8988T (cell line): ENCODE results near the gene CRYBA2.

Source experiments
- DNase-seq: peaks from one replicate; pipeline ENCODE4 v3.0.0; 2011

CRYBA2 gene

DNA sequence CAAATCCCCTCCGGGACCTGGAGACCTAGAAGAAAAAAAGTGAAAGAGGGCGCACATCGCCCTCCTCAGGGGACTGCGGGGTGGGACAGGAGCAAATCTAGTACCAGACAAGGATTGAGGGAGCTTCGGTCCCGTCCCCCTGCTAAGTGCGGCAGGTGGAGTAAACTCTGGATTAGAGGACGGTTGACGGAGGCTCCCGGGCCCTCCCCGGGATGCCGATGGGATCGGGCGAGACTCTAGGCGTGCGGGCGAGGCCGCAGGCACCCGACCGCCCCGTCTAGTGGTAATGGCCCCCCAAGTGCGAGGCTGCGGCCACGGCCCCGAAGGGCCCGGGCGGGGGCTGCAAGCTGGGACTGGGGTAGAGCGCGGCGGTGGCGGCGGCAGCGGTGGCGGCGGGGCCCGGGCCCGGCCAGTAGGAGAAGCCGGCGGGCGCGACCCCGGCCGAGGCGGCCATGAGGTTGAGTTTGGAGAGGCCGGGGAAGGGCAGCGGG, 11.8 kb downstream of the CRYBA2 start:
- peak; percentile 66 for DNase-seq

DNA sequence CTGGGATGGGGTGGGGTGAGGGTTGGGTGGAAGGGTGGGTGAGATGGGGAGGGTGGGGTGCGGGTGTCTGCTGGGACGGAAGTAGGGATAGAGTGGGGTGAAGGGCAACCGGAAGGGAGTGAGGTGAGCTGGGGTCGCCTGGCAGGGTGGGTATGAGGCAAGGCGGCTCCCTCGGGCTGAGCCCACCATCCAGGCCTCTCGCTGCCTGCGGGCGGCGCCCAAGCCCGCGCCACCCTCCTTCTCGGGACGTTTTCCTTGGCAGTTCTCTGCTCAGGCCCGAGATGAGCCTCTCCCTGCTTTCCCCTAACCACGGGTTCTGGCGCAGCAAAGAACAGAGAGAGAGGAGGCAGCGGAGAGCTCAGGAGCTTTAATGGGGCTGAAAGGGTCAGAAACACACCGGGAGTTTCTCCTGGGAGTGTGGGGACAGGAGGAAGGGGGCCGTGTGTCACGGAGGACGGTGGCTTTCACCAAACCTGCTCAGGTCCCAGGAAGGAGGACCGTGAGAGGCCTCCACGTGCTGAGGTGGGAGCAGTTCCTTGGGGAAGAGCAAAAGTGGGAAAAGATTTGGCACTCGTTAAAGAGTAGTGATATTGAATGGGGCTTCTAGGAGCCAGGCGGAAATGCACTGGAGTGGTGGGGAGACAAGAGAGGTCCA, 12.4 kb downstream of the CRYBA2 start:
- DNase-seq: peak; percentile 43

DNA sequence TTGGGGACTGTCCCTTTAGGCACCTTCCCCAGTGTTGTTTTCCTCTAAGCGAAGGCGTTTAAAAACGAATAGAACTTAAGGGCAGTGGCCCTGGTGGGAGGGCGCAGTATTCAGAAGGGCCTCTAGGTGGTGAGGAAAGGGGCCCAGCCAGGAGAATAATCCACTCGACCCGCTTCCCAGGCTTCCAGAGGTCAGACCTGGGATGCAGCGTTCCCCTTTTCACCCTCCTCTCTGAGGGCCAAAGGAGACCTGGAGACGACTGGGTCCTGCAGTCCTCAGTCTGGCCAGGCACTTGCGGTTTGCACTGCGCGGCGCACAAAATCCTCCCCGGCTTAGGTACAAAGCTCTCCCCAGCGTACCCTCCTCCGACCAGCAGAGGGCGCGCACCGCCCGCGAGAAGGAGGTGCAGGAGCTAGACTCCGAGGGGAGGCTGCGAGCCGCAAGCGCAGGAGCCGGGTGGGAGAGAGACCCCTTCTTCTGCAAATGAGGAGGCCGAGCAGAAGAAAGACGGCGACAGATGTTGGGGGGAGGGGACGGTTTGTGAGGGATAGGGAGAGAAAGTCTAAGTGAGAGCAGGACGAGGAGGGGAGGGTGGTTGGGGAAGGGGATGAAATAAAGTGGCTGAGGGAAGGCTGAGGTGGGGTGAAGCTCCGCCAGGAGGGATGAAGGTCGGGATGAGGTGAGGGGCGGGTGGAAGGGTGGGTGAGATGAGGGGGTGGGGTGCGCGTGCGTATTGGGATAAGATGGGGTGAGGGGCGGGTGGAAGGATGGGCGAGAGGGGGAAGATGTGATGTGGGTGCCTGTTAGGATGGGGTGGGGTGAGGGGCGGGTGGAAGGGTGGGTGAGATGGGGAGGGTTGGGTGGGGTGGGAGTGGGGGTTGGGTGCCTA, 13.1 kb downstream of the CRYBA2 start:
- peak; percentile 92 for DNase-seq

DNA sequence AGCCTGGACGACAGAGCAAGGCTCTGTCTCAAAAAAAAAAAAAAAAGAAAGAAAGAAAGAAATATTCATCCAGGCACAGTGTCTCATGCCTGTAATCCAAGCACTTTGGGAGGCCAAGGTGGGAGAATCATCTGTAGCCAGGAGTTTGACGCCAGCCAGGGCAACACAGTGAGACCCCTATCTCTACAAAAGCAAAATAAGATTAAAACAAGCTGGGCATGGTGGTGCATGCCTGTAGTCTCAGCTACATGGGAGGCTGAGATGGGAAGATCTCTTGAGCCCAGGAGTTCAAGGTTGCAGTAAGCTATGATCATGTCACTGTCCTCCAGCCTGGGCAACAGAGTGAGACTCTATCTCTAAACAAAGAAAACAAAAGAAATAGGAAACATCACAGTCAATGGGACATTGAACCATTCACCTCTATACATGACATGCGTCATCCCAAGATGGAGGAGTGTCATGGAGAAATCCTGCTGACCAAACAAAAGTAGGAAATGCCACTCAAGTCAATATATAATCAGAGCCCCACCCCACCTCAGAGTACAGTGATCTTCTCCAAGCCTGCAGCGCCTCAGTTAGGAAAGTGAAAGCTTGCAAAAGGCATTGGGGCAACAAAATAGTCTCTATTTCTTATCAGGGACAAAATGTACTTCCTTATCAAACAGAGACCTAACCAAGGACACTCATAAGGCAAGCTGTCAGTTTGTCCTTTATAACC, 18.0 kb downstream of the CRYBA2 start:
- DNase-seq: no peak

DNA sequence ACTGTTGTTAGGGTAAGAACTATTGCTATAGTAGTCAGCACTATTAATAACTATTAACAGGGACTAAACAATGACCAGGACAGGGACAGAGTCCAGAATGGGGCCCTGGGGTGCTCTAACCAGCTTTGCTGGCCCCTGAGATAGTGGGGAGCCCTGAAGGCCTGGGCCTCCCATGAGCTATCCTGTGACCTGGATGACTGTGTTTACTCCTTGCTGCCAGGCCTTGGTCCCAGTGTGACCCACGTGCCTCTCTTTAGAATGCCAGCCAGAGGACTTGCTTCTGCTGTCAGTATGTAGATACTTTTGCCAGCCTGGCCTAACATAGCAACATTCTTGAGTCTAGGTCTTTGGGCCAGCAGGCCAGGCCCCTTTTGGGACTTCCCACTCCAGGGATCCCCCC, 22.3 kb downstream of the CRYBA2 start:
- no peak for DNase-seq

DNA sequence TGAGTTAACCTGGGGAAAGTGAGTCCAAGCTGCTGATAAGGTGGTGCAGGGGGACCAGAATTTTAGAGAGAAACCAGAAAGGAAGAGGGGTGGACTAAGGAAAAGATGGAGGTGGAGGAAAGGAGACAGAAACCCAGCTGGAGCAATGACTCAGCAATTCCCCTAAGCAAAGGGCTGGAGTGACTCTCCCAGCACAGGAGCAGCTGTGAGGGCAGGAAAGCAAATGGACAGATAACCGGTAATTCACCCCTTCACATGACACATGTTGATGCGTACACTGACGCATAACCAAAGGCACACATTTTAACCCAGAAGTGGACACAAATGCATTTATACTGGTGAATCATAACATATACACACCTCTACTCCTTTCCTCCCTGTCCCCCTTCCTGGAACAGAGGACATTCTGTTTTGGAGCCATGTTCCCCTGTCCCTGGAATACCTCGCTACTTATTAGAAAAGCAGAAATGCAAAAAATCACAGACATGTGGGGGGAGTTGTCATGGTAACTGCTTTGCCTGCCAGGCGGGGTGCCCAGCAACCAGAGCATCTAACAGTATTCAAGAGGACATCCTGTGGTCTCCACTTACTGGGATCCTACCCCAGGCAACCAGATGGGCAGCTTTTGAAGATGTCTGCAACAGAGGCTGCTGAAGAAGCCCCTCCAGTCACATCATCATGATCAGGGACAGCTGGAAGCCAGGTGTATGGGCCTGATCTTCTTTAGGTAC, 29.0 kb downstream of the CRYBA2 start:
- DNase-seq: no peak

DNA sequence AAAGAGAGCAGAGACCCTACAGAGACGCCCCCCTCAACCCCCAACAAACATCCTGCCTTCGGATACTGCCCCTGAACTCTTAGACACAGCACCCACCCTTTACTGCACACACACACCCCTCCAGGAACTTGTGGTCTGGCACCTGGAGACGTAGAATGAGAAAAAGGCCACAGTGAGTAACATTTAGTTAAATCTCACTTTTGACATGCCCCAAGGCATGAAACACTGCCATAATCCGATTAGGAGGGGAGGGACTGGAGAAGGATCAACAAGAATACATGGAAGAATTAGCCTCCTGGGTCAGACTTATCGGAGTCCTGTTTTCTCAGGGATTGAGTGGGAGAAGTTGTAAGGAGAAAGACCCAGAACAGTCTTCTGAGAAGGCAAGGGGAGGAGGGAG, 29.6 kb downstream of the CRYBA2 start:
- no peak for DNase-seq

DNA sequence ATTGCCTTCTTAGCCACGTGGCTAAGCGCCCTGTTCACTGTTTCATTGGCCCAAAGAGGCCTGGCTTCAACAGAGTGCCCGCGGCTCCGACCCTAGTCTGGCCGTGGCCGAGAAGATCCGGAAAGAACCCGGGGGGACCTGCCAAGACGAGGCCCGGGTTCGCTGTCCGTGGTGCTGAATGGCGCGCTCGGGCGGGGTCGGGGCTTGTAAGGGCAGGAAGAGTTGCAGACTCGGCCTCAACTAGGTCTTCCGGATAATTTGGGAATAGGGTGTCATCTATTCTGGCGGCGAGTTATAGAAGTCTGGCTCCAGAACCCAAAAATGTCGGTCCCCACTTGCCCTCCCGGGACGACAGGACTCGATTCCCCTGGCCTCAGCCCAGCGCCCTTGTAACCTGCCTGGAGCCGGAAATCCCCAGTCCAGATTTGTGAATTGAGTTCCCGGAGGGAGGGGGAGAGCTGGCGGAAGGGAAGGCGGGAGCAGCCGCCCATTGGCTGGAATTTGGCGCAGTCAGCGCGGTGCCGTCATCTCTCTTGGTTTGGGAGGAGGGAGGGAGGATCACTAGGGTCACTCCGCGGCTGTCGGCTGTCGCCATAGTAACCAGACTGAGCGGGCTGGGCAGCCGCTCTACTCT, 30.2 kb downstream of the CRYBA2 start:
- peak; percentile 52 for DNase-seq

DNA sequence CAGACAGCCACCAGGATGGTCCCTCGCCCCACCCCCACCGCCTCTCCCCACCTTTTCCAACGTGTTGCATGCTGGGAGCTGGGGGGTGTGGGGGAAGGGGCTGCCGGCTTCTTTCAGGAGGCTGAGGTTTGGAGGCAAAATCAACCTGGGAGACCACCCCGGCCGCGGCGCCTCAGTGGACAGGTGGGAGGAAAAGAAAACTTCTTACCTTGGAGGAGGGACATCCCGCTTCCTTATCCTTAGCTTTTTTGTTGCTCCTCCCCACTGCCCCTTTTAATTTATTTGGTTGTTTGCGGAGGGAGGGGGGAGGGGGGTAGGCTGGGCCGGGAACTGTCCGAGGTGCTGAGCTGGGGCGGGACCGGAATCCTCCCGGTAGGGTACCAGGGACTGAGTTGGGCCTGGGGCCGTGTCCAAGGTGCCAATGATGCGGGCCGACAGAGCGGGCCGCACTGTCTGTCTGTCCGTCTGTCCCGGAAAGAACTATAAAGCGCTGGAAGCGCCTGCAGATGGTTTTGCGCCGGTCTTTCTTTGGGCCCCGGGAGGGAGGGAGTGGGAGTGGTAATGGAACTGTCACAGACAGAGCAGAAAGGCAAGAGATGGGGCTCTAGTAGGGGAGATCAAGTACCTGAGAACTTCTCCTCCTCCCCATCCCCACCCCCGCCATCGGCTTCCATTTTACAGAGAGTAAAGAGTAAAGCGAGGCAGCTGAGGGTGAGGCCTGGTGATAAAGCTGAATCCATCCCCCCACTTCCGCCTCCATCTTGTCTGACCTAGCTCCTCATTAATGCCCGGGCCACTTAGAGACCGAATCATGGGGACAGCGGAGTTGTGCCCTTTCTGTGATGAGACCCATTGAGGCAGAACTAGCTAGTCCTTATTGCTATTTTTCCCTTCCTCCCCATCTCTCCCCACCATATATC, 31.3 kb downstream of the CRYBA2 start:
- DNase-seq: peak; percentile 46

DNA sequence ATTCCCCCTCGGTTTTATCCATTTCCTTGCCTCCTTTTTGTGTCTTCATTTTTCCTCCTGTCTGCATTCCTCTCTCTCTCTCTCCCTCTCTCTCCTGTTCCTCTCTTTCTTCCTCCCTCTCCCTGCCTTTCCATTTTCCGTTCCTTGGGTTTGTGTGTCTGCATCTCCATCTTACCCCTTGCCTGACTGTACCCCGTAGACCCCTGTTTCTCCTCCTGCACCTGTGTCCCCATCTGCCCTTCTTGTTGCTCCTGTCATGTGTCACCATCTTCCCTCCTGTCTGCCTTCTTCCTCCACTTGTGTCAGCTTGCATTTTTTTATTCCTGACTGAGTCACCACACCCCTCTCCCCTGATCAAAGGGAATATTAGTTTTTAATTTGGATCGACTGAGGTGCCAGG, 32.0 kb downstream of the CRYBA2 start:
- no peak for DNase-seq

DNA sequence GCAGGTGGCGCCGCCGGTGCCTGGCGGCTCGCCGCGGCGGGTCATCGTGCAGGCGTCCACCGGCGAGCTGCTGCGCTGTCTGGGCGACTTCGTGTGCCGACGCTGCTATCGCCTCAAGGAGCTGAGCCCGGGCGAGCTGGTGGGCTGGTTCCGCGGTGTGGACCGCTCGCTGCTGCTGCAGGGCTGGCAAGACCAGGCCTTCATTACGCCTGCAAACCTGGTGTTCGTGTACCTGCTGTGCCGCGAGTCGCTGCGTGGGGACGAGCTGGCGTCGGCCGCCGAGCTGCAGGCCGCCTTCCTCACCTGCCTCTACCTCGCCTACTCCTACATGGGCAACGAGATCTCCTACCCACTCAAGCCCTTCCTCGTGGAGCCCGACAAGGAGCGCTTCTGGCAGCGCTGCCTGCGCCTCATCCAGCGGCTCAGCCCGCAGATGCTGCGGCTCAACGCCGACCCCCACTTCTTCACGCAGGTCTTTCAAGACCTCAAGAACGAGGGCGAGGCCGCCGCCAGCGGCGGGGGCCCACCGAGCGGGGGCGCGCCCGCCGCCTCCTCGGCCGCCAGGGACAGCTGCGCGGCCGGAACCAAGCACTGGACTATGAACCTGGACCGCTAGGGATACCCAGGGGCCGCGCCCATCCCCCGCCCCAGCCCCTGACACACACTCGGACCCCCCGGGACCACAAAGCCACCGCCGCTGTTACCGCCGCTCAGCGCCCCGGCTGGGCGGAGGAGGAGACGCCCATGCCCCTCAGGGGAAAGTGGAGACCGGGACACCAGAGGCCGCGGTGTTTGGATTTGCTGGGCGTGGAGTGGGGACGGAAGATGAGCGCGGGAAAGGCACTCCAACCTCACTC, 32.7 kb downstream of the CRYBA2 start:
- peak; percentile 56 for DNase-seq

DNA sequence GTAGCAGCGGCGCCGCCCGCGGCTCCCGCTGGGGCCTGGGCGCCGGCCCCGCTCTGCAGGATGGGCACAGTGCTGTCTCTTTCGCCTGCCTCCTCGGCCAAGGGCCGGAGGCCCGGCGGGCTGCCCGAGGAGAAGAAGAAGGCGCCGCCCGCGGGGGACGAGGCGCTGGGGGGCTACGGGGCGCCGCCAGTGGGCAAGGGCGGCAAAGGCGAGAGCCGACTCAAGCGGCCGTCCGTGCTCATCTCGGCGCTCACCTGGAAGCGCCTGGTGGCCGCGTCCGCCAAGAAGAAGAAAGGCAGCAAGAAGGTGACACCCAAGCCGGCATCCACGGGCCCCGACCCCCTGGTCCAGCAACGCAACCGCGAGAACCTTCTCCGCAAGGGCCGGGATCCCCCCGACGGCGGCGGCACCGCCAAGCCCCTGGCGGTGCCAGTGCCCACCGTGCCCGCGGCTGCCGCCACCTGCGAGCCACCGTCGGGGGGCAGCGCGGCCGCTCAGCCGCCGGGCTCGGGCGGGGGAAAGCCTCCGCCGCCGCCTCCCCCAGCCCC, 33.4 kb downstream of the CRYBA2 start:
- no peak for DNase-seq

DNA sequence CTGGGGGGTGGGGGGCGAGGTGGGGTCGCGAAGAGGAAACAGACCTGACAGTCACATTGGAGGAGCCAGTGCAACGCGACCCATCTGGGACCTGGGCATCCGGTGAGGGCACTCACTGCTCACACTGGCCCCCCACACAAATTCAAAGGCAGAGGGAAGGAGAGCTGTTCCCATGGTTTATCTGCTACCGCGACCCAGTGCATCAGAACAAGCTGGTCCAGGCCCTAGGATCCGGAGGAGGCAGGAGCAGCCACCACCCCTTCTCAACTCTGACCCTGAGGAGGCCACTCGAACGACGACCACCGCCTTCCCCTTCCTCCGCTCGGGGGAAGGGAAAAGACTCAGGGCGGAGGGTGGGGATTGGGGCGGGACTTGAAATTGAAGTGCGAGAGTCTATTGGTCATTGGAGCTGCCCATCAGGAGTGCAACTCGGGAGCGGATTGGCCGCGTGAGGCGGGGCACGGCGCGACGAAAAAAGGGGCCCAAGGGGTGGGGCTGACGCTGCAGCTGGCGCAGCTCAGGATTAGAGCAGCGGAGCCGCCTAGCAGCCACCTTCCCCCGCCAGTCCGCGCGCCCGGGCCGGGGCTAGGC, 34.0 kb downstream of the CRYBA2 start, which contains the start of gene CDK5R2:
Gene CDK5R2, plus strand, starts transcription at position 526 of the 591 bp plus-strand sequence. CDS start 155 bp downstream, outside the sequence.
- DNase-seq: peak; percentile 100

DNA sequence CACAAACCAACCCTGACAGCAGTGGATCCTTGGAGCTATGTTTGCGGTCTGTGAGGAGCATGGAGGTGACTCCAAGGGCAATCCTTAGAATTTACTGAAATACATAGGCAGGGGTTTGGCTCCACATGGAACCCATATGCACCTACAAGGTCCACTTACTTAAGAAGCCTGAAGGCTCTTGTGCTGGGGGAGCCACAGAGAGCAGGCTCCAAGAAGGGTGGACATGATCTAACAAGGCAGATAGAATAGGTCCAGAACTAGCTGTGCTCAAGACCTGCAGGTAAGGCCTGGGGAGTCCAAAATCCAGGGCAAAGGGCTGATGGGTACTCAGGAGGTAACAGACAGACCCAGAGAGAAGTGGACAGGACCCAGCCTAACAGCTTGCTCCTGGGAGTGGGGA, 34.9 kb downstream of the CRYBA2 start:
- DNase-seq: no peak

DNA sequence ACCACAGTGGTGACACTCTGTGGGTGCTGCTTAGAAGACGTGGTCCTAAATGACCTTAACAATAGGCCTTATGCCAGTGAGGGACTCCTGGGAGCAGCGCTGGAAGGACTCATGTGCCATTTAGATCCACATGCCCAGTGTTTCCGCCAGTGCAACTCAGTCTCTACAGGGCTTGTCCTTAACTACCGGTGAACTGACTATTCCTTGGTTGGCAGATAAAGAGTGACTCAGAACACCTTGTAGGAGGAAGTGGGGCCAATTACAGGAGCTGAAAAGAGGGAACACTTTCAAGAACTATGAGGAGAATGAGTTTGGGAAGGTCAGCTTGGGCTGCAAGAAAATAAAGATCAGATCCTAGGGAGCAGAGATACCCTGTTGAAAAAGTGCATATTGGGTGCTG, 35.6 kb downstream of the CRYBA2 start:
- DNase-seq: no peak

DNA sequence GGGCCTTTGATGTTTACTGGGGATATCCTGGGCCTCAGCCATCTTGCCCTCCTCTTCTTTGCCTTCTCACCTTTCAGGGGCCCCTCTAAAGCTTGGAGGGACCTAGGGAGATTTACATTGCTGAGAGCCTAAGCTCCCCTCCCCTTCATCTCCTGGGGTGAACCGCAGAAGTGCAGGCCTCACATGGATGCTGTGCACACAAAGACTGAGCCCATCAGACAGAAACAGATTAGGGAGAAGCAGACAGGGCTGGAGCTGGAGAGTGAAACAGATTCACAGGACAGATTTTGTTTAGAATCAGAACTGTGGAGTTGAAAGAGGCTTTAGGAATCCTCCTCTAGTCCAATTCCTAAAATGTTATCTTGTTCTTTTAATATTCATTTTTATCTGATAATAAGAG, 37.2 kb downstream of the CRYBA2 start:
- DNase-seq: no peak

DNA sequence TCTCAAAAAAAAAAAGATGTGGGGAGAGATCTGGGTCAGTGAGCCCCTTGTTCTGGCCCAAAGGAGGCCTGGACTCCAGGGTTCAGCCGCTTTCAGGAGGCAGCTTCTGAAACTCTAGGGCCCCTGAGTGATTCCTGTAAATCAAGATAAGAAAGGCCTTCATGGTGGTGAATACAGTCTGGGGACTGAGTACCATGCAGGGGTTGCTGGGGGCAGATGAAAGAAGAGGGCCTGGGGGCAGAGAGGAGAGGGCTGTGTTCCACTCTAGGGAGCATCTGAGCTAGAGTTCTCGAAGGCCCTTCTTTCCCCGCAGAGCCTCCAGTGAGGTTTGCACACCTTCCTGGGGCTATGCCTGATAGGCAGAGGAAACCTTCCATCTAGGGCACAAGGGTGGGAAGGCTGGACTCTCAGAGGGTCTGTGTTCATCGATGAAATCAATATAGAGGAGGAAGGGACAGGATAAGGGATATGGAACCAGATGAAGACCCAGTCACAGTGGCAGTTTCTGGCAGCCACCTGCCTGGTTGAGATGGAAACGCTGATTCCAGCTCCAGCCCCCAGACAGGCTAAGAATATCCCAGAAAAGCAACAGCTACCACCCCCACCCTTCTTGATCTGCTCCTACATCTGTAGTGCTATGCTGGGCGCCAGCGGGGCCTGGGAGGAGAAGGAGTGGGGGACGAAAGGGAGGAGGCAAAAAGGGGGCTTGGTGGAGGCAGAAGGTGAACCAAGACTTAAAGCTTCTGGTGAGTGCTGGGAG, 38.5 kb downstream of the CRYBA2 start:
- DNase-seq: no peak

DNA sequence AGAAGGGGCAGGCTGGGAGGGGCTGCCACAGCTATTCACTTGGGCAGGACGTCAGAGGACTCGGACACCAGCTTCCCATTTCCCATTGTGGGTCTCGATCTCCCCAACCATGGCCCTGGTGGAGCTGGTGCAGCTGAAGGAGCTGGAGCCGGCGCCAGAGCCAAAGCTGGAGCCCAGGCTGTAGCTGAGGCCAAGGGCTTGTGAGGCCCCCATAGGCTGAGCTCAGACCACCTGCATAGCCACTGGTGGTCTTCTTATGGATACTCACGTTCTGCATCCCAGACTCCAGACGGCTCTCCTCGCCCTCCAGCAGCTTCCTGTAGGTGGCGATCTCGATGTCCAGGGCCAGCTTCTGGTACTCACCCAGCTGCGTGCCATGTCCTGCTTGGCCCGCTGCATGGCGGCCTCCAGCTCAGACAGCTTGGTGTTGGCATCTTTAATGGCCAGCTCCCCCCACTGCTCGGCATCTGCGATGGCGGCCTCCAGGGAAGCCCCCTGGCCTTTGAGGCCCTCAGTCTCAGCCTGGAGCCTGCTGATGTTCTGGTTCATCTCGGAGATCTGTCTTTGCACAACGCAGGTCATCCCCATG, 39.8 kb downstream of the CRYBA2 start:
- DNase-seq: no peak
